Measurements from ENCODE around the gene LRRC74A.
"Not testable (repeated sequence)": the region's sequence is repeated elsewhere in the genome, so short reads cannot be mapped to it uniquely, and the experiment has no call there.

Gene LRRC74A

DNA sequence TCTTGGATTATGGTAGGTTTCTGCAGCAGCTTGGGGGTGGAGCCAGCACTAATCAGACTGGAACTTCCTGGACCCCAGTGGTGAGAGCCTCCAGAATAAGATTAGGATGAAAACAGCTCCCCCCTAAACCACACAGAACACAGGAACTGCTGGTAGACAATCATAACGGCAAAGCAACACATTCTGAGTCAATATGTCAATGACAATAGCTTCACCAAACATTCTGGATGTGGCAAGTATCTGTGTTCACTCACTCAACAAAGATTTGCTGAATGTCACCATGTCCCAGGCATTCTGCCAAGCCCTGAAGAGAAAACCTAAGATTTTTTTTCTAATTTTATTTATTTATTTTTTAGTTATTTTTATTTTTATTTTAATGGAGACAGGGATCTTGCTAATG is 65.2 kb downstream of the LRRC74A start:
- DNase-seq (ENCODE audit: low read depth): no peak

DNA sequence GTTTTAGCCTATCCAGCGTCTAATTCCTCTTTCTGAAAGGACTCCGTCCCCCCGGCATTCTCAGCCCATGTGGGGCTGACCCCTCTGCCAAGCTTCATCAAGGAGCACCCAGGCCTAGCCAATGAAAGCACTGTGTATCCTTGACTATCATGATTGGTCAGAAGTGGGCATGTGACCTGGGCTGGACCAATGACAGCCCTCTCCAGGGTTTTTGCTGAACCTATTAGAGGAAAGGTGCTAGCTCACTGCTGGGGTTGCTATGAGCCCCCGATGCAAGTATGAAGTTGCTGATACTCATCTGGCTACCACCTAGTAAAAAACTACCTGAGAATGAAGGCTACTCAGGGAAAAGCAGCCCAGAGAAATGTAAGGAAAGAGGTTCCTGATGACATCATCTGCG is 68.1 kb downstream of the LRRC74A start:
- no peak for DNase-seq (ENCODE audit: low read depth)

DNA sequence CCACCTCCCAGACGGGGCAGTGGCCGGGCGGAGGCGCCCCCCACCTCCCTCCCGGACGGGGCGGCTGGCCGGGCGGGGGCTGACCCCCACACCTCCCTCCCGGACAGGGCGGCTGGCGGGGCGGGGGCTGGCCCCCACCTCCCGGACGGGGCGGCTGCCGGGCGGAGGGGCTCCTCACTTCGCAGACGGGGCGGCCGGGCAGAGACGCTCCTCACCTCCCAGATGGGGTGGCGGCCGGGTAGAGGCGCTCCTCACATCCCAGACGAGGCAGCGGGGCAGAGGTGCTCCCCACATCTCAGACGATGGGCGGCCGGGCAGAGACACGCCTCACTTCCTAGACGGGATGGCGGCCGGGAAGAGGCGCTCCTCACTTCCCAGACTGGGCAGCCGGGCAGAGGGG is 71.8 kb downstream of the LRRC74A start:
- DNase-seq (ENCODE audit: low read depth): not testable (repeated sequence)

DNA sequence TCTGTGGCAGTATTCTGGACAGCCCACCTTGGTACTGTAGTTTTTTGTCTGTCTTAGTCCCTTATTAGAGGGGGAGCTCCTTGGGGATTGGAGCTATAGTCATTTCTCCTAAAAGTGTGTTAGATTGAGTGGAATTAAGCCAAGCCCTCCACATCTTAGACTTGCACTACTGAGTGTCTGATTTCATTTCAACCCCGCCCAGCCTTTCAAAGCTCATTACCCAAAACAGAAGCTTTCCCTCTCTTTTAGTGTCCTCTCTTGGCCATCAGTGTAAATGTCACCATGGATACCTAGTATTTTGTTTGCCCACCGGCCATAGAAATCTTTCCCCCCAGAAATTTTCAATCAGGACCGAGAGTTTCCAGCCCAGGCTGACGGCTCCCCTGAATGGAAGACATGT is 74.5 kb downstream of the LRRC74A start:
- no peak for DNase-seq (ENCODE audit: low read depth)

DNA sequence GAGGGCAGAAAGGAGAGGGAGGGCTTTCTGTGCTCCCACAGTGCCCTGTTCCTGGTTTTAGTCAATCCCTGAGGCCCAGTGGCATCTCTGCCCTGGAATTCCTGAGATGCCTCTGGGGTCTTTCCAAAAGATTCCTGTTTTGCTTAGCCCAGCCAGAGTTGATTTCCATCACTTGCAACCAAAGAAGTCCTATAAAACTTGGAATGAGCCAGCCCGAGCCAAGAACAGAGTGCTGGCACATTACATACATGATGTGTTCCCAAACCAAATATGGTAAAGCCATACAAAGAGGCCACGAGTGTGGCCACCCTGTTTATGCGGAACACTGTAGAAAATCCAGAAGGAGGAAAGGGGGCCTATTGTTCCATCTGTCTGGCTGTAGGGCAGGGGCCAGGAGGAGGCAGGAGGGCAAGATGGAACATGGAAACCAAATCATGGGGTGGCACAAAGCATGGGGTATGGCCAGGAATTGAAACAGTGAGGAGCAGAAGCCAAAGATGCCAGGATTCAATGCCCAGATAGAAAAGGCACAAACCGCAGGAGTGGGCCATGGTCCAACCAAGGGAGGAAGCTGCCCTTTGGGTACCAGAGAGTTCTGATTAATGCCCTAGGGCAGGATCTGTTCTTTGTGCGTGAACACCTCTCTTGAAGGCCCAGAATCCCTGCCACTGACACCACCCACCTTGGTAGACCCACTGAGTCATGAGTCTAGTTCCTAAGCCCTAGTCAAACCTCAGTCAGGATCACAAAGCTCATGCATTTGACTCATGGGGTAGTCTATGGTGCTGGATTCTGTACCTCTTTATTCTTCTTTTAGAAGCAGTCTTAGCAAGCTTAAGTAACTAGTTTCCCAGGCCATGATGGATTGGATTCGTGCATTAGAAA is 75.2 kb downstream of the LRRC74A start:
- no peak for DNase-seq (ENCODE audit: low read depth)

DNA sequence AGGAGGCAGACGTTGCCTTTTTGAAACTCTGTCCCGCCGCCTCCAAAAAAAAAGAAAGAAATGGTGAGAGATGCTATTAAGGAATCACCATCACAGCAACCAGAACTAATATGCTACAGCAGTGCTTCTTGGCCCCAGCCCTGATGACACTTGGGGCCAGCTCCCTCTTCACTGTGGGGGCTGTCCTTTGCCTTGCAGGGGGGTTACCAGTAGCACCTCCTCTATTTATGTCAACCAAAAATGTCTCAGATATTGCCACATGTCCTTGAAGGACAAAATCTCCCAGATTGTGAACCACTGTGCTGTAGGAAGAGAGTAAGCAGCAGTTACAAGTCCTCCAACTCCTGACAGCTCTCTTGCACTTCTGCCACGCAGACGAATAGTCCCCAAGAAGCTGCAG is 76.4 kb downstream of the LRRC74A start:
- no peak for DNase-seq (ENCODE audit: low read depth)

DNA sequence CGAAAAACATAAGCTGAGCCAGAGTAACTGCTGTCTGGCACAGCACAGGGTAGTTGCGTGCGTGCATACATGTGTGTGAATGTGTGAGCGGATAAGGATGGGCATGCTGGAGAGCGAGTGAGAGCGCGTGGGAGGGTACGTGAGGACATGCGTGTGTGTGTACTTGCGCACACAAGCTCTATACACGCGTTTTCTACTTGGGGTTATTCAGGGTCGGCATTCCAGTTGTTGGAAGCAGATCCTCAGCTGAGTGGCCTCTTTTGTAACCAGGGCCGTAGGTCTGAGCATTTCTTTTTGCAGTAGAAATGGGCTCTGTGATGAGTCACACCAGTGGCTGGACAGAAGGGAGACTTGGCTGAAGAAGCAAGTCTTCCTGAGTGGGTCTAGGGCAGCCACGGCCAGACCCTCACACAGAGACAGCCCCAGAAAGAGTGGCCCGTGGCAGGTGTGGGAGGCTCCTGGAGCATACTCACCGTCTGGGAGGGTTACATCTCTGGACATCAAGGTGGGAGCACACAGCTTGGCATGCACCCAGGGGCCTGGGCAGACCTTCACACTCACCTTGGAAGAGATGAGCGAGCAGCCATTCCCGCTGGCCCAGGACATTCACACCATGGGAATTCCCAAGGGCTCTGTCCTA is 78.0 kb downstream of the LRRC74A start:
- no peak for DNase-seq (ENCODE audit: low read depth)

DNA sequence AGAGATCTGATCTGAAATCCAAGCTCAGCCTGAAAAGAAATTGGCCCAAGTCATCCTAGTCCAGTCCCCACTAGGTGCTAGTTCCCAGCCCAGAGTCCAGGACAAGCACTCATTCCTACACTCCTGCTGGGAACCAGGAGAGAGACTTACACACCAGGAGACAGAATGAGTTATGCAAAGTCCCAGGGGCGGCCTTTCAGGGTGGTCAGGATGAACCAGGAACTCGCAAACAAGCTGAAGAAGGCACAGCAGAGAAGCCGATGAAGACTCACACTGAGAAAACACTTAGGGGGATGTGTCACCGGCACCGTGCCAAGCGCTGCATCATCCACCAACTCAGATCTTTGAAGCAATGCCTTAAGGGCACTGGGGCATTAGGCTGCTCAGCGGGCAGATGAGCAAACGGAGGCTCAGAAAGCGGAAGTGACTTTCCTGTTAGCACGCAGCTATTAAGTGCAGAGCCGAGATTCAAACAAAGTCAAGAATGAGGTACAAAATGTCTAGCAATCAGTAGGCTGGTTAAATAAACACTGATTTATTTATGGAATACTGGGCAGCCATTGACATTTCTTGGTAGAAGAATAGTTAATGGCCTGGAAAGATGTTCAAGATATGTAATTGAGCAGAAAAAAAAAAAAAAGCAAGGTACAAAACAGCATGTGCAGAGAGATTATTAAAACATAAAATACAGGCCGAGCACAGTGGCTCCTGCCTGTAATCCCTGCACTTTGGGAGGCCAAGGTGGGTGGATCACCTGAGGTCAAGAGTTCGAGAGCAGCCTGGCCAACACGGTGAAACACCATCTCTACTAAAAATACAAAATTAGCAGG is 78.7 kb downstream of the LRRC74A start:
- peak; percentile 64 for DNase-seq (ENCODE audit: low read depth)

DNA sequence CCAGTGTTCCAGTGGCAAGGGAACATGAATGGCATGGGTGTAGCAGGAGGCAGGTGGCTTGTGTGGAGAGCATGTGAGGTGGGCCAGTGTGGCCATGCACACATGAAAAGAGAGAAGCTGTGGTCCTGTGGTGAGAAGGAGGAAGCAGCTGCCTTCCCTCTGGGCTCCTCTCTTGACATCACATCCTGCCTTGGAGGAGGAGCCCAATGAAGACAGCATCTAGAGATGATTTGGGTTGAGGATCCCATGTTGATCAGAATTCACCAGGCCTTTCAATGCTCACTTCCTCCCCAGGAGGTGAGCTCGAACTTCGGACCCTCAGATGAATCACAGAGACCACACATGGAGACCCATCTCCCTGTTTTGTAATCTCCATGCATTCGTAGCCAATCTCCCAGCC is 82.6 kb downstream of the LRRC74A start:
- DNase-seq (ENCODE audit: low read depth): no peak

DNA sequence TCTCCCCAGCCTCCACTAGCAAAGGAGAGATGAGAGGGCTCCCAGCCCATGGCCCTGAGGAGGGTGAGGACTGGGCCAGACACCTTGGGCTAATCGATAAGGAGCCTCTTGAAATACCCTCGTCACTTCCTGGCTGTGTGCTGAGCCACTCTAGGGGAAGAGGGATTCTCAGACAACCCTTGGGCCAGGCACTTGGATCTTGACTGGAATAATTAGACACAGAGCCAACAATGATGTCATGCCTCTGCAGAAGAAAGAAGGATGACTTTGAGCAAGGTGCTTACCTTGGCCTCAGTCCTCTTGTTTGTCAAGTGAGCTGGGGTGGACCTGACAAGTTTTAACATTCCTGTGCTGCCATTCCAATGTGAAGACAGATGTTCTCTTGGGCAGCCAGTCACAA is 83.1 kb downstream of the LRRC74A start:
- DNase-seq (ENCODE audit: low read depth): no peak

DNA sequence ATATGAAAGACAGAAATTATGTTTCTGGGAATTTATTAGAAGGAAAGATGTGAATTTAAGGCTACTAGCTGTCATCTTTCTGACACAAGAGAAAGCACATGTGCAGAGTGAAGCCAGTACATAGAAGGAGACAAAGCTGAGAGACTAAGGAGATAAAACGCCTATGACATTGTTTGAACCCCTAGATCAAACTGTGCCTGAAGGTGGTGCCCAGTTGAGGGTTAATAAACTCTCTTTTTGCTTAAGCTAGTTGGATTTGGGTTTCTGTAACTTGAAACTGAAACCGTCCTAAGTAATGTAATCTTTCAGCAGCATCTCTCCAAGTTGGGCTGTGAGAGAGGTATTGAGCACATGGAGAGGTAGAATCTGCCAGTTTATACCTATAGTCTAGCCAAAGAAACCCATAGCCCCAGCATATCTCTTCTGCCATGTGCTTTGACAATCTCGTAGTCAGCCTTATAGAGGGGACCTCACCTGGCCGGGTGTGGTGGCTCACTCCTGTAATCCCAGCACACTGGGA is 84.2 kb downstream of the LRRC74A start:
- DNase-seq (ENCODE audit: low read depth): no peak

DNA sequence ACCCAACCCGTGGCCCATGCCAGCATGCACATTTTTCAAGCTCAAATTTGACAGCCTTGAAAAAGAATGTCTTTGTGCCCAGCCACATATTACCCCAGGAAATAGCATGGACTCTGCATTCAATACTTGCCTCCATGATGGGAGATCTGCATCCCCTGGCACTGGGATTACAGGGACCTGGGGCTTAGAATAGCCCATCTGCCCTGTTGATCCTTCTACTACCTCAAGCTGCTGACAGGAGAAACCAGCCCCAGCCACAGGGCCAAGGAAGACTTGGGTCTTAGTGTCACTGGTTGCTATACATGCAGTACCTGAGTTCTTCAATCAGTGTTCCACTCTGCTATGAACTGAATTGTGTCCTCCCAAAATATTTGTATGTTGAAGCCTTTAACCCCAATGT is 85.3 kb downstream of the LRRC74A start:
- no peak for DNase-seq (ENCODE audit: low read depth)

DNA sequence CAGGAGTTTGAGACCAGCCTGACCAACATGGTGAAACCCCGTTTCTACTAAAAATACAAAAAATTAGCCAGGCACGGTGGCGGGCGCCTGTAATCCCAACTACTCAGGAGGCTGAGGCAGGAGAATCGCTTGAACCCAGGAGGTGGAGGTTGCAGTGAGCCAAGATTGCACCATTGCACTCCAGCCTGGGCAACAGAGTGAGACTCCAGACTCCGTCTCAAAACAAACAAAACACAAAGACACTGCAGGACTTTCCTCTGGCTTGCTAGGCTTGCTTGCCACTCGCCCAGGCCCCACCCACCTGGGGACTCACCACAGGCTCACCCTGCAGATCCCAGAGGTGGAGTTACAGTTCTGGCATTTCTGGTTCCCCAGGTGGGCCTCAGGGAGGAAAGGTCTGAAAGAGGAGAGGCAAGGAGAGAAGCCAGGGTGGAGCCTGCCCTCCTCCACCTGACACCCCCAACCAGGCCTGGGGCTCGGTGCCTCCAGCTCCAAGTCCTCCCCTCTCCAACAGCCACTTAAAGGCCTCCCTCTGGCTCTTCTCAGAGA is 88.4 kb downstream of the LRRC74A start:
- not testable (repeated sequence) for DNase-seq (ENCODE audit: low read depth)

DNA sequence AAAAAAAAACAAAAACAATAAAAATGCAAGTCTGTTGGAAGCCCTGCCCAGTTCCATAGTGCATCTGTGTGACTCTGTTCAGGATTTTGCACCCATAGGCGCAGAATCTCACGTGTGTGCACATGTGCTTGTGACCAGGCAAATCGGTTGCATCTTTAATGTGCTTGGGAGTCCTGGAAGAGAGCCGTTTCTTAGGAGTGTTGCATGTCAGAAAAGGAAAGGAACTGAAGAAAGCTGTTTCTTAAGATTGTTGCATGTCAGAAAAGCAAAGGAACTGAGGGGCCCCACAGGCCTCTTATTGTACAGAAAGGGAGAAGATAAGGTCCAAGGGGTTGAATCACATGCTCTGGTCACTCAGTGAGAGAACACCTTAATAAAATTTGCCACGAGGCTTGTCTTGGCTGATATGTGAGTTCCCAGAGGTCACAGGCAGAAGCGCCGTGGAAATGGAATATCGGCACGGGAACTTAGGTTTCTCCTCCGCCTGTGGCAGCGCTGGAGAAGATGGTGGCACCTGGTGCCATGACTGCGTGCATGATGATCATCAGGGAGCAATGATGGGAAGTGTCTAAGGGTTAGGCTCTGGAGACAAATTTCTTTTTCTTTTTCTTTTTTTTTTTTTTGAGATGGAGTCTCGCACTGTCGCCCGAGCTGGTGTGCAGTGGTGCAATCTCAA is 90.0 kb downstream of the LRRC74A start:
- DNase-seq (ENCODE audit: low read depth): no peak

DNA sequence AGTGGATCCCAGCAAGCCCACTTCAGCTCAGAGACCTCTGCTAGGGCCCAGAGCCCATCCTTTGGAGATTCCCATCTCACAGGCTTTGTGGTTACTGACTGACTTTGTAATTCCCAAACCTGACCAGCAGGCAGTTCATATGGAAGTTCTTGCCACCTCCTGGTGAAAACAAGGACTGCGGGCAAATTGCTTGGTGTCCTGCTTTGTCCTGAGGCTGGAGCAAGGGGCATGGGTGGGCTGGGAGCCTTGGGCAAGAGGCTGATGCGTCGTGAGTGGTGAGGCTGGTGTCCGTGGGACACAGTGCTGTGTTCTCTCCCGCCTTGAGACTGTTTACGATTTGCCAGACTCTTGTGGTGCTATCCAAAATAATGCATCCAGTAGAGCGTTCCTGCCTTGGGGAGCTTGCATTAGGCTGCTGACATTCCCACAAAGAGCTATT is 91.0 kb downstream of the LRRC74A start:
- no peak for DNase-seq (ENCODE audit: low read depth)

DNA sequence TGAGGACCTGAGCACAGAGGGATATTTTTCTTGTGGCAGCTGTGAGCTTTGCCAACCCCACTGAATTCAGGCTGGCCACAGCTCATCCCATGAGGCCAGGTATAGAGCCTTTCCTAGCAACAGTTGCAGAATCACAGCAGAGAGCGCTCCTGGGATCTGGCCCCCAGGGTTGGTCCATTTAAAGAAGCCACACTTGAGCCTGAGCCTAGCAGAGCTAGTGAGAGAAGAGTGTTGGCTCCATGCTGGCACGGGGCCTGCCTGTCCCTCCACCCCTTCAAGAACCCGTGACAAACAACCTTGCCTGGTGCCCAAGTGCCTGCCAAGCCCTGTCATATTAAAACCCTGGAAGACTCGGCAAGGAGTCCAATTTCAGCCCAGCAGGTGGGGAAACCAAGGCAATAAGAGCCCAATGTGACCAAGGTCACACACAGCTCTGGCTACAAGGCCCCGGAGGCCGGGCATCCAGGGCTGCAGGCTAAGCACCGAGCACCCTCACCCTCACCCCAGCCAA is 91.6 kb downstream of the LRRC74A start:
- DNase-seq (ENCODE audit: low read depth): no peak

DNA sequence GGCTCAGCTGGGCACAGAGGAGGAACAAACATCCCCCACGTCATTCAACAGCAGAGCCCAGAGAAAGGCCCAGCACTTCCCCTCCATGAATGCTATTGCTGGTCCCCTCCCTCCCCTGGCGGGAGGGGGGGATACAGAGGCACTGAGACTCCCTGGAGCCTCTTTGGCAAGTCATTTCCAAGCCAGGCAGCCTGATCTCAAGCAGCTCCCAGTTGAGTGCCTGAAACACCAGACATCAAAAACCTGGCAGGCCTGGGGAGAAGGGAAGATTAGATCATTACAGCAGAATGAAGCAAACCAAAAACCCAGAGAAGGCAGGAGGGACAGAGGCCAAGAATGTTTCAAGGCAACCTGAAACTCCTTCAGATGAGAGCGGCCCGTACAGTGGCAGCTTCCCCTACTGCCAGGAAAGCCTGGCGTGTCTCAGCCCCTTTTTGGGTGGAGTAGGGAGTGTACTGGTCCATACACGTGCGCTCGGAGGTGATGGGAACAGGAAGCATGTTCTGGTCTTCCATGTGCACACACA is 92.1 kb downstream of the LRRC74A start:
- DNase-seq (ENCODE audit: low read depth): no peak

DNA sequence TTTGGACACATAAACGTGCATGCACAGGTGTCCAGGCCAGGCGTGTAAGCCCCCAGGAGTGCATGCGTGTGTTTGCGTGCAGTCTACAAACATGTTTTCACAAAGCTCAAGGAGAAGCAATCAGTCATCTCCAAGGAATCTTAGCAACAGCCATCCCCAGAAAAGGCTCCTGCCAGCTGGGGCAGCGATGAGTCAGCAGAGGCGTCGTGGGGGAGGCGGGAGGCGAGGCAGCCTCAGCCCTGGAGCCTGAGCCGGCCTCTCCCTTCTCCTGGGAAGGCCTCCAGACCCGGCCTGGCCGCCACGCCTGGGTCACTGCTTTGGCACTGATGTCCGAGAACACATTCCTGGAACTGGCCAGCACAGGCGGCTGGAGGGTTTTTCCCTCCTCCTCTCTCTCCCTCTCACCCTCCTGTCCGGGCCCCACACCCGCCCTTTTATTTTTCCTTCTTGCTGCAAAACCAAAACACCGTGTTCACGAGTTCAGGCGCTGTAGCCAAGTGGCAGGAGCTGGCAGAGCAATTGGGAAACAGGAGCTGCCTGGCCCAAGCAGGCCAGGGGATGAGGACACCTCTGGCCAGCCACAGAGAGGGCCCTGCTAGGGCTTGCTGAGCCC is 92.7 kb downstream of the LRRC74A start:
- DNase-seq (ENCODE audit: low read depth): no peak

Data from stimulated activated CD8-positive, alpha-beta memory T cell treated with anti-CD3 and anti-CD28 coated beads, Interleukin-4, amount 100 ng/mL, for 24 hours (primary cell).